ENCODE measurements around the gene PATZ1. TPM values are rescaled to one million over a fixed set of nuclear protein-coding genes. Genes with fewer than 3 reads are reported as not detected.
A peak's percentile ranks its signal among the peaks of the same experiment; 100 is the strongest.
"Not testable (repeated sequence)": the region's sequence is repeated elsewhere in the genome, so short reads cannot be mapped to it uniquely, and the experiment has no call there.

The PATZ1 gene
- total RNA-seq, 2 experiments from 2014 or later, result 28.4 to 29.0 TPM

- Mint-ChIP-seq H3K27me3 (no peaks in the 10 kb centered on the region), H3K36me3 (ENCODE audit: low read depth) (peaks cover 36% of the 10 kb centered on the region), H3K9me3 (no peaks in the 10 kb centered on the region), H3K4me3 (no peak overlapping the region), H3K4me1 (ENCODE audit: low read depth) (peaks cover 21% of the 10 kb centered on the region), H3K27ac (no peak overlapping the region)
- ChIA-PET POLR2A (interaction anchor here (1.1 to 1.7 kb wide), 5 partner anchors 10 to 33 kb away, joined by 3 to 6 read pairs (median 3); partner anchors contain the start of gene PATZ1), CTCF (interaction anchor here (3.1 kb wide), 1 partner anchor 14 kb away, joined by 19 read pairs; no protein-coding TSS in a partner anchor)
- ATAC-seq (no peak), DNase-seq (no peak)
- no peak for TF ChIP-seq CTCF (IDR thresholded peaks at IDR 0.05)
- intact Hi-C loops (cut with micrococcal nuclease), result no loop called here
Observed at GRCh38 chr22:31326877-31327276, 19.3 kb downstream of the PATZ1 start.

- ChIA-PET POLR2A (interaction anchor here (0.9 to 2.2 kb wide), 11 partner anchors 9 to 44 kb away, joined by 3 to 5 read pairs (median 3); partner anchors contain the start of gene PATZ1), CTCF (interaction anchor here (1.0 to 2.2 kb wide), 4 partner anchors 9 to 15 kb away, joined by 3 to 18 read pairs (median 3); no protein-coding TSS in a partner anchor)
- TF ChIP-seq CTCF (IDR thresholded peaks at IDR 0.05), result no peak
- DNase-seq (no peak), ATAC-seq (peak; percentile 56)
- no peak overlapping the region for H3K4me3 Mint-ChIP-seq
- H3K27ac Mint-ChIP-seq, result peak overlapping the region; percentile 72
- intact Hi-C loops (cut with micrococcal nuclease), result no loop called here
- H3K9me3 Mint-ChIP-seq, result no peaks in the 10 kb centered on the region
- no peaks in the 10 kb centered on the region for H3K27me3 Mint-ChIP-seq
- H3K4me1 Mint-ChIP-seq (ENCODE audit: low read depth), result peaks cover 4% of the 10 kb centered on the region
- H3K36me3 Mint-ChIP-seq (ENCODE audit: low read depth), result peaks cover 22% of the 10 kb centered on the region
Observed at GRCh38 chr22:31323578-31324550, 22.3 kb downstream of the PATZ1 start.

- no peak overlapping the region for H3K4me3 Mint-ChIP-seq
- no peak for TF ChIP-seq CTCF (IDR thresholded peaks at IDR 0.05)
- no peak for ATAC-seq
- no peaks in the 10 kb centered on the region for H3K27me3 Mint-ChIP-seq
- peaks cover 15% of the 10 kb centered on the region for H3K36me3 Mint-ChIP-seq (ENCODE audit: low read depth)
- ChIA-PET POLR2A (interaction anchor here (0.9 to 1.4 kb wide), 3 partner anchors 11 to 109 kb away, joined by 3 to 6 read pairs (median 4); partner anchors contain the start of gene LIMK2), CTCF (interaction anchor here (1.5 to 1.9 kb wide), 2 partner anchors 8 to 48 kb away, joined by 6 to 13 read pairs; no protein-coding TSS in a partner anchor)
- no peak overlapping the region for H3K27ac Mint-ChIP-seq
- intact Hi-C loops (cut with micrococcal nuclease), result no loop called here
- no peak for DNase-seq
- peaks cover 4% of the 10 kb centered on the region for H3K4me1 Mint-ChIP-seq (ENCODE audit: low read depth)
- H3K9me3 Mint-ChIP-seq, result no peaks in the 10 kb centered on the region
Observed at GRCh38 chr22:31321421-31321820, 24.7 kb downstream of the PATZ1 start.

- not testable (repeated sequence) for H3K27me3 Mint-ChIP-seq; H3K27ac Mint-ChIP-seq; H3K36me3 Mint-ChIP-seq (ENCODE audit: low read depth); H3K4me3 Mint-ChIP-seq; DNase-seq; H3K4me1 Mint-ChIP-seq (ENCODE audit: low read depth); H3K9me3 Mint-ChIP-seq; ATAC-seq
- CTCF ChIA-PET, result interaction anchor here (0.7 to 11.5 kb wide), 15 partner anchors 10 to 233 kb away, joined by 3 to 196 read pairs (median 13); partner anchors contain the start of genes LIMK2, PIK3IP1 and SMTN
- intact Hi-C loops (cut with micrococcal nuclease), result loop anchor here (5.0 kb wide), 1 partner anchor 102 kb away; the partner anchor contains the start of gene LIMK2
- POLR2A ChIA-PET, result interaction anchor here (1.0 to 2.7 kb wide), 3 partner anchors 19 to 30 kb away, joined by 3 to 11 read pairs (median 3); partner anchors contain the start of gene PIK3IP1
Observed at GRCh38 chr22:31314220-31314619, 31.9 kb downstream of the PATZ1 start.
